GM19452 (cell line): Measurements from ENCODE around the gene SYDE1.

Experiments
- ATAC-seq: cut with Tn5 transposase; IDR thresholded peaks from one replicate; pipeline ENCODE4 v1.9.1; 2021; ENCODE audit not compliant: unreplicated experiment

SYDE1 gene

DNA sequence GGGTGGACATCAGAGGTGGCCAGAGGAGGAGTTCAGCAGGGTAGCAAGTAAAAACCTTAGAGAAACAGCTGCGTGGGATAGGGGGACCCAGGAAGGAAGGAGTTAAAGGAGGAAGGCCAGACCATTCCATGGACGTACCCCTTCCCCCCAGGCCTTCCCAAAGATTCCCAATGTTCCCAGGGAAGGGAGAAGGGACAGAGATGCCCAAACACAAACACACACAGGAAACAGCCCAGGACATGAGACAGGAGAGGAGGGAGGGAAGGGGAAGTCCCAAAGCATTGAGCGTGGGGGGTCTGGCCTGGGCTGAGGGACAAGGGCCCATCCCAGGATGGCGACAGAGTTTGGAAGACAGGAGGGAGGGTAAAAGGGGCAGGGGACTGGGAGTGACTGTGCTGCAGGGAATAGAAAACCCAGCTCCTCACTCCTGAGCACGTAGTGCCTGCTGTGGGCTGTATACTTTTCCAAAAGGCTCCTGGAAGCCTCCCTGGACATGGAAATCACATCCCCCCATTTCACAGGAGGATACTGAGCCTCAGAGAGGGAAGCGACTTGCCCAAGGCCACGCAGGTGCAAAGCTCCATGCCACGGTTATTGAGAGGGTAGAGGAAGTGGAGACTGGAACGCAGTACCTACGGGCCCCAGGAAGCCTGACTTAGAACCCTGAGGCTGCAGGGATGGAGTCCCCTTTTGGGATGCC is 1.1 kb downstream of the SYDE1 start:
- ATAC-seq = no peak

DNA sequence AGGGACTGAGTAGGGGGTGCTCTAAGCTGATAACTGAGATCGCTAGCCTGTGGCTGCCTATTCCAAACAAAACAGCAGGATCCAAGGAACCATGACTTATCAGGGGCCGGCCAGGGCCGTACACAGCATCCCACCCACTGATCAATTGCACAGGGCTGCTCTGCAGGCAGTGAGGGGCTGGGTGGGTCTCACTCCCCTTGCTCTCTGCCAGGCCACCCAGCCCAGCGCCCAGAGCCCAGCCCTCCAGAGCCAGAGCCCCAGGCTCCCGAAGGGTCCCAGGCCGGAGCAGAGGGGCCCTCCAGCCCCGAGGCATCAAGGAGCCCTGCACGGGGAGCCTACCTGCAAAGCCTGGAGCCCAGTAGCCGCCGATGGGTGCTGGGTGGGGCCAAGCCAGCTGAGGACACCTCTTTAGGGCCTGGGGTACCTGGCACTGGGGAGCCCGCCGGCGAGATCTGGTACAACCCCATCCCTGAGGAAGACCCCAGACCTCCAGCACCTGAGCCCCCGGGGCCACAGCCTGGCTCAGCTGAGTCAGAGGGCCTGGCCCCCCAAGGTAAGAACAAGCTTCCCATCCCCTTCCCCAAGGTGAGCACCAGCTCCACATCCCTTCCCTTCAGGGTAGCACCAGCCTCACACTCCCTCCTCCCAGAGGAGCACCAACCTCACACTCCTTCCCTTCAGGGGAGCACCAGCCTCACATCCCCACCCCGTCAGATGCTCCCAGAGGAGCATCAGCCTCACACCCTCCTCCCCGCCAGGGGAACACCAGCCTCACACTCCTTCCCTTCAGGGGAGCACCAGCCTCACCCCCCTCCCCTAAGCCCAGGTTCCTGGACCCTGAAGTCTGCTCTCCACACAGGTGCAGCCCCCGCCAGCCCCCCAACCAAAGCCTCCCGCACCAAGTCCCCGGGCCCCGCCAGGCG is 1.9 kb downstream of the SYDE1 start:
- ATAC-seq = no peak

DNA sequence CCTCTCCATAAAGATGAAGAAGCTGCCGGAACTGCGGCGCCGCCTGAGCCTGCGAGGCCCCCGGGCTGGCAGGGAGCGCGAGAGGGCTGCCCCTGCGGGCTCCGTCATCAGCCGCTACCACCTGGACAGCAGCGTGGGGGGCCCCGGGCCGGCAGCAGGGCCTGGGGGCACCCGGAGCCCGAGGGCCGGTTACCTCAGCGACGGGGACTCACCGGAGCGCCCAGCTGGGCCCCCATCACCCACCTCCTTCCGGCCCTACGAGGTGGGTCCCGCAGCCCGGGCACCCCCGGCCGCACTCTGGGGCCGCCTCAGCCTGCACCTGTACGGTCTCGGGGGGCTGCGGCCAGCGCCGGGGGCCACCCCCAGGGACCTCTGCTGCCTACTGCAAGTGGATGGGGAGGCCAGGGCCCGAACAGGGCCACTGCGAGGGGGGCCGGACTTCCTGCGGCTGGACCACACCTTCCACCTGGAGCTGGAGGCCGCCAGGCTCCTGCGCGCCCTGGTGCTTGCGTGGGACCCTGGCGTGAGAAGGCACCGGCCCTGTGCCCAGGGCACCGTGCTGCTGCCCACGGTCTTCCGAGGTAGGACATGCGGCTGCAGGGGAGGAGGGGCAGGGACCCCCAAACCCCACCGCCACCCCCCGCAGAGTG is 2.7 kb downstream of the SYDE1 start:
- no peak for ATAC-seq

DNA sequence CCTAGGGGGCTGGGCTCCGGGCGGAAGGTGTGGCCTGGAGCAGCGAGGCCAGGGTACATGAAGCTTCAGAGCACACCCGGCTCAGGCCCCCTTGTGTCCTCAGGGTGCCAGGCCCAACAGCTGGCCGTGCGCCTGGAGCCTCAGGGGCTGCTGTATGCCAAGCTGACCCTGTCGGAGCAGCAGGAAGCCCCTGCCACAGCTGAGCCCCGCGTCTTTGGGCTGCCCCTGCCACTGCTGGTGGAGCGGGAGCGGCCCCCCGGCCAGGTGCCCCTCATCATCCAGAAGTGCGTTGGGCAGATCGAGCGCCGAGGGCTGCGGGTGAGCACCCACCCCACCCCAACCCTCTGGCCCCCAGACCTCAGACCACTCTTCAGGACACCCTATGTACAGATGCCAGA is 3.2 kb downstream of the SYDE1 start:
- no peak for ATAC-seq

DNA sequence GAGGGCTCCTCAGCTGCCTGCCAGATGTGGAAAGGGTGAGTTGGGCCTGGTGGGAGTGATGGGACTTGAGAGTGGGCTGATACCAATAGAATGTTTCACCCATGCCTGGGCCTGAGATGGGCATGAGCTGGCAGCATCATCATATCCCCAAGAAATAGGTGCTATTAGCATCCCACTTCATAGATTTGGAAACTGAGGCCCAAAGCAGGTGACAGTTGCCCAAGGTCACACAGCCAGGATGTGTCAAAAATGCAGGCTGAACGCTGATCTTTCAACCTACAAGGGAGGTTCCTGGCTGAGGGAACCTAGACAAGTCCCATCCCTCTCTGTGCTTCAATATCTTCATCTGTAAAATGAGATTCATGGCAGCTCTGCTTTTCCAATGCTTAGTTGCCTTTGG is 4.6 kb downstream of the SYDE1 start:
- no peak for ATAC-seq

DNA sequence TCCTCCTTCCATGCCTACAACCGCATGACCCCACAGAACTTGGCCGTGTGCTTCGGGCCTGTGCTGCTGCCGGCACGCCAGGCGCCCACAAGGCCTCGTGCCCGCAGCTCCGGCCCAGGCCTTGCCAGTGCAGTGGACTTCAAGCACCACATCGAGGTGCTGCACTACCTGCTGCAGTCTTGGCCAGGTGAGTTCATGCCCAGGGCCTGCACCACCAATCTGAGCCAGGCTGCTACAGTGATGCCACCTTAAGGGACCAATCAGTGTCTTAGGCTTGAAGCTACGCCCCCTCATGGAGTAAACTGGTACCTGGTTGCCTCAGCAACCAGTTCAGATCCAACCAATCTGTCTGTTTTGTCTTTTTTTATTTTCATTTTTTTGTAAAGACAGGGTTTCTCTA is 5.2 kb downstream of the SYDE1 start:
- no peak for ATAC-seq

DNA sequence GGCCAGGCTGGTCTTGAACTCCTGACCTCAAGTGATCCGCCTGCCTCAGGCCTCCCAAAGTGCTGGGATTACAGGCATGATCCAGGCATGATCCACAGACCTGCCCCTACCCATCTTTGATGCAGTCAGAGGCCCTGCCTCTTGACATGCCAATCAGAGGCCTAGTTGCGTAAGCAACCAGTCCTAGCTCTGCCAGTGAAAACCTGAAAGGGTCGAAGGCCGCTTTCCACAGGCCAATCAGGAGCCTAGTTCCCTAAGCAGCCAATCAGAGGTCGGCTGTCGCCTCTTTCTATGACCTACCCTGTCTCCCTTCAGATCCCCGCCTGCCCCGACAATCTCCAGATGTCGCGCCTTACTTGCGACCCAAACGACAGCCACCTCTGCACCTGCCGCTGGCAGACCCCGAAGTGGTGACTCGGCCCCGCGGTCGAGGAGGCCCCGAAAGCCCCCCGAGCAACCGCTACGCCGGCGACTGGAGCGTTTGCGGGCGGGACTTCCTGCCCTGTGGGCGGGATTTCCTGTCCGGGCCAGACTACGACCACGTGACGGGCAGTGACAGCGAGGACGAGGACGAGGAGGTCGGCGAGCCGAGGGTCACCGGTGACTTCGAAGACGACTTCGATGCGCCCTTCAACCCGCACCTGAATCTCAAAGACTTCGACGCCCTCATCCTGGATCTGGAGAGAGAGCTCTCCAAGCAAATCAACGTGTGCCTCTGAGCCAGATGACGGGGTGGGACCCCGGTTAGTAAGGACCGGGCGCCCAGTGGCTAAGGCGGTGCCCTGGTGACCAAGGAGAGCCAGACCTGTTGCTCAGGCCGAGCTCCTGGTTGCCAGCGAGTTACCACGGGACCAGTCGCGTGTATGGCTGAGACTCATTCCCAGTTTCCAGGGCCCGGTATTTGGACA is 6.3 kb downstream of the SYDE1 start:
- no peak for ATAC-seq

DNA sequence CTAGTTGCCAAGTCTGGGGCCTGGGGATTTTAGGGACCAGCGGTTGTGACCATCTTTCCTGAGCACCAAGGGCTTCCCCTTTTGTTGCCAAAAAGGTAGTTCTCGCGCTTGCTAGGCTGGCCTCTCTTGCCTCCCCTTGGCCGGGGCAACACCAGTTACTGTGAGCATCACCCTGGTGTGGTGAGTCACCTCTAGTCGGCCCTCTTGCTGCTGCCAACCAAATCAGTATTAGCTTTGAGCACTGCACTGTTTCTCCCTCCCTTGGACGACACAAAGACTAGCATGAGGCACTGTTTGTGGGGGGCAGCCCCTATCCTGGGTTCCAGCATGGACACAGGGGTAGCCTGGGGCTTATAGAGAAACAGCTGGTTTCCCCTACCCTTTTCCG is 6.9 kb downstream of the SYDE1 start:
- no peak for ATAC-seq

DNA sequence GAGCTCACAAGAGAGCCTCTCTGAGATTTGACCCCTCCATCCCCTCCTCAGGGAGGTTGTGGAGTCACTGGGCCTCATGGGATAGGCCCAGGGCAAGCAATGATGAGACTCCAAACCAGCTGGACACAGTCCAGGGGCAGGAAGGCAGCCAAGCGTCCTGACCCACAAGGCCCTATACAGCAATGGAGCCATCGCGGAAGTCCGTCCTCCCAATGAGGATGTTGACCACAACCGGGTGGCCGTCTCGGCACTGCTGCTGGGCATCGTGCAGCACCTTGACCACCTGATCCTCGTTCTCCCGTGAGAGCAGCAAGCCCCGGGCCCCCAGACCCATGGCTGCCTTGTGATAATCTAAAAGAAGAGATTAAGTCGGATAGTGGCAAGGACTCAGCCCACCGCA is 7.9 kb downstream of the SYDE1 start:
- ATAC-seq = no peak

DNA sequence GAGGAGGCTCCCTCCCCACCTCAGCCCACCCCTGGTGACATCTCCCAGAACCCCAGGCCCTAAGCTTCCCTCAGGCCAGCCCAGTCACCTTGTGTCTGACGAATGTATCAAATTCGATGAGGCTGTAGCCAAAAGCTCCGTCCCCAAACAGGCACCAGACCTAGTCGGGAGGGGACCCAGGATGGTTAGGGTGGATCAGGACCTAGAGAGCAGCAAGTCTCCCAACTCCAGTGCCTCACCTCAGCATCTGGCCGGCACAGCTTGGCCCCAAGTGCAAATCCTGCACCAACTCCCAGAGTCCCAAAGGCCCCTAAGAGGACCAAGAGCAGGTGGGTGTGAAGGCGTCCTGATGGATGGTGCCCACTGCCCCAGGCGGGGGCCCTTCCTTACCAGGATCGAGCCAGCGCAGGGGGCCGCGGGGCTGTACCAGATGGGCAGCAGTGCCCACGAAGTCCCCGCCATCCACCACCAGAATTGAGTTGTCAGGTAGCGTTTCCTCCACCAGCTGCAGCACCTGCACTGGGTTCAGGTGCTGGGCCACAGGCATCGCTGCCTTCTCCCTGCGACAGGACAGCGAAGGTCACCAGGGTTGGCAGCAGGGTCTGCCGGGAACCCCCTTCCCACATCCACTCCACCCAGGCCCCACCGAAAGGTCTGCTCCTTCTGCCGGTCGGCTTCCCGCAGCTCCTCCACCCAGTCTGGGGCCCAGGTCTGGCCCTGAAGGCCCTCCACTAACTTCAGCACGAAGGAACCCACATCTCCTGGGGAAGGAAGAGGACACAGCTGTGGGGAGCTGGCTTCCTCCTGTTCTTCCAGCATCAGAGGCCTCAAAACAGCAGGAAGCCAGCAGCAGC is 8.8 kb downstream of the SYDE1 start:
- no peak for ATAC-seq

DNA sequence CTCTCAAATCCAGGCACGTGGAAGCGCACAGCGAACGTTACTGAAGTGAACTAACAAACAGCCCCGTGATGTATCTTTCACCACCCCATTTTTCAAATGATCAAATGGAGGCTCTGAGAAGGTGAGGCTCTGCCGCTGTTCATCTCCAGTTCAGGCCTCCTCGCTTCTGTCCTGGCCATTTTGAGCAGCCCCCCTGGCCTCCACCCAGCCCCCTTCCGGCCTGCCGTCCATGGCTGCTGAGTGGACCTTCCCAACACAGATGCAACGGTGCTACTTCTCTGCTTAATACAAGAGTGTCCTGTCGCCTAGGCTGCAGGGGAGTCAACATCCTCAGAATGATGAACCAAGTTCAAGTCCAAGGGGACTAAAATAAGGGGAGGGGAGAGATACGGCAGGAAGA is 9.7 kb downstream of the SYDE1 start:
- no peak for ATAC-seq

DNA sequence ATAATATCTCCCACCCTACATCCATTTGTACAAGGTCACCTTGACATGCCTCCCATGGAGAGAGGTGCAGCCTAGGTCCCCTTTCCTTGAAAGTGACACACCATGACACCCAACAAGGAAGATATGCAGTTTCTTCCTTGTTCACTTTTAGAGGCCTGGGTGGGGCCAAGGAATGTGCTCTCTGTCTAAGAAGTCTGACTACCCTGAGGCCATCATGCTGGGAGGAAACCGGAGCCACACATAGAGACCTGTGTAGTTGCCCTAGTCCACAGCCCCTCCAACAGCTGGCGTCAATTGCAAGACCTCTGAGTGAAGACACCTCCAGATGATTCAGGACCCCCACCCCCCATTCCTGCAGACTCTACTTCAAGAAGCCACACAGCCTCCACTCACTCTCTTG is 11.0 kb downstream of the SYDE1 start:
- ATAC-seq = no peak

DNA sequence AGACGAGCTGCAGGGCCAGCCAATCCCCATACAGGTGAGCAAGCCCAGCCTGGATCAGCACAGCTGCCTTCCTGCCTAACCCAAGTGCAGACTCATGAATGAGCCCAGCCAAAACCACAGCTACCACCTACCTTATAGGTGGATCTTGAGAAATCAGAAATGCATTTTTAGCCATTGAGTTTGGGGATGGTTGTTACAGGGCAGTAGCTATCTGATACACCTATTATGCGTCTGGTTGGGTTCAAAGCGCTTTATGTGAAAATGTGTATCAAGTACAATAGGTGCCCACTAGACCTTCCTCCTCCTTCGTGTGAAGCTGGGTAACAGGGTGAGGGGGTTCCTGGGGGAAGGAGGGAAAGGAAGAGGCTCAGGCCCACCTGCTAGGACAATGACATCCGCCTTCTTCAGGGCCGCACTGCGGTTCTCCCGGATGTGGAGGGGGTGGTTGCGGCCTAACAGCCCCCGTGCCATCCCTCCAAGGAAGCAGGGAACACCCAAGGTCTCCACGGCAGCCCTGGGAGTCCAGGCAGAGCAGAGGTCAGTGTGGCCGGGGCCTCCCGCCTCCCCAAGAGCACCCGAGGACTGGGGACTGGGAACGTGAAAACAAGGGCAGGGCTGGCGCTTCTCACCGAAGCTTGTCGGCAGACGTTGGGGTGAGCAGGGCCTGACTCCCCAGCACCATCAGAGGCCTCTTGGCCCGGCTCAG is 11.7 kb downstream of the SYDE1 start:
- no peak for ATAC-seq

DNA sequence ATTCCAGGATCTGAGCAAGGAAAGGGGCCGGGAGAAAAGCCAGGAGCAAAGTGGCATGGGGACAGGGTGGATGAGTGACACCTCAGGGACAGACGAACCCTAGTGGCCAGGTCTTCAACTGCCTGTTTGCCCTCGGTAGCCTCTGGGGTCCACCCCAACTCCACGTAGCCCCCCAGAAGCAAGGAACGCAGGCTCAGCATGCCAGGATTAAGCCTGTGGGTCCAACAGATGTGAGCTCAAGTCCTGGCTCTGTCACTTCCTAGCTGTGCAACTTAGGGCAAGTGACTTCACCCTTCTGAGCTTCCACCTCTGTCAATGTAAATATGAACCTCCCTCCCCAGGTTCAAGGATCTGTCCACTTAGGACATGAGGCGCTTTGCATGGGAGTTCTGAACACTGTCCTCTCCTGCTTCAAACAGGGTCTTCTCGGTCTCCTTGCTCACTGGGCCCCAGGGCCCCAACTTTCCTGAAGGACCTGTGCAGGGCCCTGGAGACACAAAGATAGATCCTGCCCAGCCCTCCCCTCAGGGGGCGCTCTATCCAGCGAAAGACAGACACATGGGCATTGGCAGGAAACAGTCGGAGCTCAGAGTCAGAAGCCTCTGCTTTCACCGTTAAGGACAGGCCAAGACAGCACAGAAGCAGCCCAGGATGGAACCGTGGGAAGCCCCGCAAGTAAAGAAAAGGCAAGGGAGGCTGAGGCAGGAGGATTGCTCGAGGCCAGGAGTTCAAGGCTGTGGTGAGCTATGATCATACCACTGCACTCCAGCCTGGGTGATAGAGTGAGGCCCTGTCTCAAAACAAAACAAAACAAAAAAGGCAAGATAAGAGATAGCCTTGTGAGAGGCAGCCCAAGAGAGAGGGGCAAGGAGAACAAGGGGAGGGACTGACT is 13.2 kb downstream of the SYDE1 start:
- ATAC-seq = no peak

DNA sequence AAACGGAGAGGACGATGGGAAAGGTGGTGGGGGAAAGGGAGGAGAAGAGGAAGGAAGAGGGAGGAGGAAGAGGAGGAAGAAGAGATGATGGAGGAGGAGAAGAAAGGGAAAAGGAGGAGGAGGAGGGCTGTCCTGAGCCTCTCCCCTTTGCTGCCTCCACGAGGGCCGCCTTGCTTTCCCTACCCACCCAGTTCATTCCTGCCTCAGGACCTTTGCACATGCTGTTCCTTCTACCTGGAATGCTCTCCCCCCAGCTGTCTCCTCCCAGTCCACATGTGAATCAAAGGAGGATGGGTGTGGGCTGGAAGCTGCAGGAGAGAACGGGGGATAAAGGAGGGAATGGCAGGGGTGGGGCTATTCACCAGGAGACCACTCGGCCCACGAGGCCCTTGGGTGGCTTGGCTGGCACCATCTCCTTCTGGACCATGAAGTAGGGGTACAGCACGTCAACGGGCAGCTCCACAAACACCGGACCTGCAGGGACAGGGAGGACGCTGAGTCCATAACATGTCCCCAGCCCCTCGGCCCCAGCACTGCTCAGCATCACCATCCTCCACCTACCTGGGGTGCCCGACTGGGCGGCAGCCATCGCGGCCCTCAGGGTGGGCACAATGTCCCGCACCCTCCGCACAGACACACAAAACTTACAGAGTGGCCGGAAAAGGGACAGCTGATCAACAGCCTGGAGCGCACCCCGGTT is 15.3 kb downstream of the SYDE1 start:
- no peak for ATAC-seq

DNA sequence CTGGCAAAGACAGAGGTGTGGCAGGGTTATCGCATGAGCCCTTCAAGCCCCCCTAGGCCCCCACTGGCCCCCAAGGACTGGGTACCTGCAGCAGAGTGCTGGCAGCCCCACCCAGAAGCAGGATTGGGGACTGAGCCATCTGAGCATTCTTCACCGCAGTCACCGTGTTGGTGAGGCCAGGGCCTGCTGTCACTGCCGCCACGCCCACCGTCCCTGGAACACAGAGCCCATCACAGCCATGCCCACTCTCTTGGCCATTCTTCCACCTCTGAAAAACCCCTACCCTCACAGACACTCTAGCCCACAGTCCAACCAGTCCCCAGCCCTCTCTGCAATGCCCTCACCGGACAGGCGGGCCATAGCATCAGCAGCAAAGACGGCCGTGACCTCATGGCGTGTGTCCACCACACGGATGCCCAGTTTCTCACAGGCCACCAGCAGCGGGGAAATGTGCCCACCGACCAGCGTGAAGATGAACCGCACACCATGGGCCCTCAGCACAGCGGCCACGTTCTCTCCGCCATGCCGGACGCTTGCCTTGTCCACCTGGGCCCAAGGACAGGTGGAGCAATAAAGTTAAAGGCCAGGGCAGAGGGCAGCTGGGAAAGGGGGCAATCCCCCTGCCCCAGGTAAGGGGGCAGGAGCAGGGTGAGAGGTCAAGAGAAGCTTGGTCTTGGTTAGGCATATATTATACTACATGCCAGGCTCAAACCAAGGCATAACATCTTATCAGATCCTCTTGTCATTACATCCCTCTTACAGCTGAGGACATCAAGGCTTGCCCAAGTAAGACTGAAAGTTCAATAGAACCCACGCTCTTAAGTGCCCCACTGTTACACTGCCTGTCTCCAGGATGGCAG is 16.1 kb downstream of the SYDE1 start:
- ATAC-seq = no peak

DNA sequence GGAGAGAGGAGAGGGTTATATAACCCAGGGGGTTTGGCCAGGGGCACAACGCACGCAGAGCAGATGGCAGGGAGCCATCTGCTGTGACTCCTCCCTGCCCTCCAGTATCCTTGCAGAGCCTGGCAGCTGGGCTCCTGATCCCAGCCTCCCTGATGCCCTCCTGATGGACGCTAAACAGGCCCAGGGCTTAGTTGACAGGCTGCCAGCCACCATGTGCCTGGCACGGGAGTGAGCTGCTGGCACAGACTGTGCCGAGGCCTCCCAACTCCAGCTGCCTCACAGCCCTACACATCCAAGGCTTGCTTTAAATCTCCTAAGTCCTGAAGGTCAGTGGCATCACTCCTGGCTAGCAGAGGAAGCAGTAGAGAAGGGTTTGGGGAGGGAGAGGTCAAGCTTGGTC is 16.7 kb downstream of the SYDE1 start:
- ATAC-seq = no peak
